Adrenal gland (tissue), 12 donors: ENCODE measurements around the gene UBA3. TPM values are rescaled to one million over a fixed set of nuclear protein-coding genes. Genes with fewer than 3 reads are reported as not detected.
A peak's percentile ranks its signal among the peaks of the same experiment; 100 is the strongest.

Experiments
- DNase-seq, 7 donors: peaks; one replicate each; pipeline ENCODE4 v3.0.0-alpha.2; 2019 to 2020
- H3K27ac ChIP-seq, 5 donors: fragments of 200-600 bp; sonication (generic) in 4 of 5; 1 replicate in 3 of 5; 2 replicates in 2 of 5; pipeline versions ENCODE4 v1.5.1 to v1.8.0; 2016 to 2020; ENCODE audit warnings: mild to moderate bottlenecking in 1 of 5
- H3K27me3 ChIP-seq: fragments of 200-600 bp; 2 replicates; pipeline ENCODE4 v1.8.0; 2021
- H3K36me3 ChIP-seq, 2 donors: fragments of 200-600 bp; replicated peaks in 1 of 2; 1 replicate in 1 of 2; 2 replicates in 1 of 2; pipeline versions ENCODE4 v1.5.1 to v1.8.0; 2018 to 2022
- H3K4me1 ChIP-seq, 2 donors: fragments of 200-600 bp; replicated peaks in 1 of 2; 1 replicate in 1 of 2; 2 replicates in 1 of 2; pipeline versions ENCODE4 v1.5.1 to v1.8.0; 2018 to 2021
- H3K4me3 ChIP-seq, 4 donors: fragments of 200-600 bp; sonication (generic) in 3 of 4; one replicate each; pipeline ENCODE4 v1.5.1; 2016 to 2018
- H3K9me3 ChIP-seq, 3 donors: fragments of 200-600 bp; sonication (generic) in 1 of 3; replicated peaks in 1 of 3; 1 replicate in 2 of 3; 2 replicates in 1 of 3; pipeline versions ENCODE4 v1.5.1 to v1.8.0; 2016 to 2021
- POLR2A ChIP-seq, 2 donors: fragments of 450-650 bp; IDR thresholded peaks; one replicate each; pipeline ENCODE4 v1.6.1; 2017; ENCODE audit warnings: antibody characterized with exemption in 2 of 2, mild to moderate bottlenecking in 2 of 2, moderate library complexity in 1 of 2
- WGBS, 4 donors: extraction: QIAGEN DNeasy Blood & Tissue Kit in 2 of 4; methylation state at CpG; one replicate each; pipeline versions ENCODE4 v1.1.5 to v1.1.7; 2013 to 2017; 5-methylcytosine and 5-hydroxymethylcytosine counted together
- intact Hi-C, 2 donors: fragments of 100-400 bp; cut with DNase I; formaldehyde crosslinking; loops; one replicate each; pipeline versions ENCODE4 v1.14.1 to v1.15.0; 2022 to 2023
- polyA plus RNA-seq, 3 donors: library from polyadenylated mRNA; stranded (reverse); fragments of 200-250 nt in 2 of 3; fragments of 350-450 nt in 1 of 3; fragmentation: Illumina TruSeq in 1 of 3; extraction: RNeasy Lipid Tissue Mini Kit (QIAGEN cat#74804) in 1 of 3; gene quantifications; one replicate each; pipeline ENCODE4 v1.2.3, GENCODE V29; 2013 to 2014
- total RNA-seq, 9 donors: library from RNA; depleted of rRNA in 4 of 9; stranded (reverse); fragments of >200 nt in 4 of 9; fragments of 120-200 nt in 1 of 9; fragmentation: NEBNext Ultra II Directional in 1 of 9; extraction: Animal tissue kit (Norgen Biotek cat#: 25700) in 1 of 9; gene quantifications; one replicate each; pipeline versions ENCODE4 v1.1.0 to v1.2.4, GENCODE V29; 2013 to 2023
- TF ChIP-seq, protein P1 (sequence below), 6 experiments: fragments of 450-650 bp in 4 of 6; fragments of 200-600 bp in 2 of 6; sonication (generic) in 1 of 6; IDR thresholded peaks; 1 replicate in 5 of 6; 2 replicates in 1 of 6; pipeline versions ENCODE4 v1.5.1 to v1.8.0; 2016 to 2021; ENCODE audit warnings: antibody characterized with exemption in 6 of 6, mild to moderate bottlenecking in 2 of 6, moderate library complexity in 1 of 6
- donor health status: healthy with polysubstance abuse.
- donor health status: Bipolar disorder and iron deficiency.
- donor health status: DM: yes; HTN: yes; CAD: no.
- donor health status: DM: no; HTN: no; CAD: no.
- donor health status: DM: no; HTN: no; CAD: no.
- donor health status: DM: yes; HTN: yes; CAD: no.

UBA3 gene
- total and polyA plus RNA-seq, 12 donors: 31.8 to 85.7 (median 61.5) TPM

DNA sequence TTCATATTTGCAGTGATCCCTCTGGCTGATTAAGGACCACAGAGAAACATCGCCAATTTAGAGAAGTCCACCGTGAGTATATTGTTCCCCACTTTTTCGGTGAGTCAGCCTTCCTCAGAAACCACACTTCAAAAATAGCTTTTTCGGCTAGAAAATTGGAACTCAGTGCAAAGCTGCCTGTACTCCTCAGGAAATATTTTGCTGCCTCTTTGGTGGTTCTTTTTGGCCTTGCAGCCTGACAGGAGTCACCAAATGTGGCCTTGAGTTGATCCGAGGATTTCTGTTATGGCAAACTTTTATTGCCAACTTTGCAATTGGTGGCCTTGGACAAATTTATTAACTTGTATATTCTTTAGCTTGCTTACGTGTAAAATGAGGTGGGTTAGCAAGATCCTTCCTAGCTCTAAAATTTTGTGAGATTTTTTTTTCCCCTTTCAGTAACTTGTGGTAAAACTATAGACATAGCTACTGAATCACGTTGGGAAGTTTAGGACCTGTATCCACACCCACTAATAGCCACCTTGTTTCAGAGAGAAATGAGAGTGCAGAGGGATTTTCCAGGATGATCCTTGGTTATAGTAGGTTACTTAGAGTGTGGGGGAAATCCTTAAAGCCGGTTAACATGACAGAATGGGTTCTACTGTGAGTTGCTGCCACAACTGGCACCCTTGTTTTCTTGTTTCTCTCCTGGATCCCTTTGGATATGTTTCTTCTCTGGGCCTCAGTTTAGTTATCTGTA, 14.5 kb upstream of the UBA3 start:
- intact Hi-C loops: no loop called here
- H3K4me1 ChIP-seq: peaks cover 59 to 87% of the 10 kb centered on the region in 2 donors
- 23 to 26% (median 24%) methylated on average over 8 of the region's 8 CpGs for WGBS, 4 donors

DNA sequence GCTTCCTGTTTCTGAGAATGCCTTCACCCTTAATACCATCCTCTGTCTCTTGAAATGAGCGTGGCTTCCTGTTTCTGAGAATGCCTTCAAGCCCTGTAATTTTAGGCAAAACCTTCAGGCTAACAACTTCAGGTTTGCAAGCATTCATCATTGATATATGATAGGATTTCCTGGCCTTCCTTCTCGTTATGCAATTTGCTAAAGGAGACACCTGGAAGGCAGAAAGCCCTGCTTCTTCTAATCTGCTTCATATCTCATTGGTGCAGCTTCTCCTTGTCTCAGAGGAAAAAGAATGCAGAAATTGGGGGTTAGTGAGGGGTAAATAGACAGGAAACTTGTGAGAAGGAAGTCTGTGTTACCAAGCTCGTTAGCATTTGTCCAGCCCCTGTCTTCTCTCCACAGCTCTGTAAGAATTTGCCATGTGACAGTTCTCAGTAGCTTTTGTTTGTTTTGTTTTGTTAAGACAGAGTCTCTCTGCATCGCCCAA, 11.9 kb upstream of the UBA3 start:
- H3K36me3 ChIP-seq: peaks cover 0 to 7% of the 10 kb centered on the region in 2 donors
- 32 to 44% (median 41%) methylated on average over 4 of the region's 4 CpGs for WGBS, 4 donors
- peak overlapping the region in 4 of 5 donors; percentile 48 to 85 (median 76) for H3K27ac ChIP-seq
- H3K4me3 ChIP-seq: no peak overlapping the region
- TF ChIP-seq, protein P1, sequence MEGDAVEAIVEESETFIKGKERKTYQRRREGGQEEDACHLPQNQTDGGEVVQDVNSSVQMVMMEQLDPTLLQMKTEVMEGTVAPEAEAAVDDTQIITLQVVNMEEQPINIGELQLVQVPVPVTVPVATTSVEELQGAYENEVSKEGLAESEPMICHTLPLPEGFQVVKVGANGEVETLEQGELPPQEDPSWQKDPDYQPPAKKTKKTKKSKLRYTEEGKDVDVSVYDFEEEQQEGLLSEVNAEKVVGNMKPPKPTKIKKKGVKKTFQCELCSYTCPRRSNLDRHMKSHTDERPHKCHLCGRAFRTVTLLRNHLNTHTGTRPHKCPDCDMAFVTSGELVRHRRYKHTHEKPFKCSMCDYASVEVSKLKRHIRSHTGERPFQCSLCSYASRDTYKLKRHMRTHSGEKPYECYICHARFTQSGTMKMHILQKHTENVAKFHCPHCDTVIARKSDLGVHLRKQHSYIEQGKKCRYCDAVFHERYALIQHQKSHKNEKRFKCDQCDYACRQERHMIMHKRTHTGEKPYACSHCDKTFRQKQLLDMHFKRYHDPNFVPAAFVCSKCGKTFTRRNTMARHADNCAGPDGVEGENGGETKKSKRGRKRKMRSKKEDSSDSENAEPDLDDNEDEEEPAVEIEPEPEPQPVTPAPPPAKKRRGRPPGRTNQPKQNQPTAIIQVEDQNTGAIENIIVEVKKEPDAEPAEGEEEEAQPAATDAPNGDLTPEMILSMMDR (IDR thresholded peaks at IDR 0.05): no peak
- no peak for TF ChIP-seq POLR2A (IDR thresholded peaks at IDR 0.05)
- intact Hi-C loops: no loop called here
- H3K4me1 ChIP-seq: peaks cover 83 to 100% of the 10 kb centered on the region in 2 donors
- no peaks in the 10 kb centered on the region for H3K27me3 ChIP-seq
- DNase-seq: peak in 1 of 7 donors; percentile 9
- no peaks in the 10 kb centered on the region for H3K9me3 ChIP-seq

More for the DNA sequence above, 14.5 kb upstream of the UBA3 start:
- peaks cover 0 to 7% of the 10 kb centered on the region in 2 donors for H3K36me3 ChIP-seq
- peak overlapping the region; percentile 43 to 85 (median 77) for H3K27ac ChIP-seq
- peak overlapping the region in 1 of 4 donors; percentile 6 for H3K4me3 ChIP-seq
- DNase-seq: peak in 3 of 7 donors; percentile 45 to 49 (median 45)
- no peaks in the 10 kb centered on the region for H3K9me3 ChIP-seq
- H3K27me3 ChIP-seq: no peaks in the 10 kb centered on the region
- no peak for TF ChIP-seq POLR2A (IDR thresholded peaks at IDR 0.05)
- TF ChIP-seq, protein P1 (IDR thresholded peaks at IDR 0.05): no peak

DNA sequence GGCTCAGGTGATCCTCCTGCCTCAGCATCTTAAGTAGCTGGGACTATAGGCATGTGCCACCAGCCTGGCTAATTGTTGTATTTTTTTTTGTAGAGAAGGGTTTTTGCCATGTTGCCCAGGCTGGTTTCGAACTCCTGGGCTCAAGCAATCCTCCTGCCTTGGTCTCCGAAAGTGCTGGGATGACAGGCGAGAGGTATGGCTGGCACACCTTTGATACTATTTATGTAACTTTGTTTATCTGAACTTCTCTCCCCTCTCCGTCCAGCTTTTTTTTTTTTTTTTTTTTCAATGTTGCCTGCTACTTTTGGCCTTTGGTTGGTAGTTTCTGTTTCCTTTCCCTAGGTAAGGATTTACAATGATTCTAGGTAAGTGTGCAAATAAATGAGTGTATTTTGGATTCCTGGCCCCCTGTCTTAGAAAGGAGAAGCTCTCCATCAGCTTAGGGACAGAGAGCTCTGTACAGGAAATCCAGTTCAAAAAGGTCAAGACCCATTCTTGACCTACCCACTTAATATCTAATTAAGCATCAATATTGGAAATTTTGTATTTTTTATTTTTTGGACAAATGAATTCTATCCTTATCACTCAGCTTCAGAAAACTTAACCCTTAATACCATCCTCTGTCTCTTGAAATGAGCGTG, 11.3 kb upstream of the UBA3 start:
- peak overlapping the region in 4 of 5 donors; percentile 48 to 77 (median 69) for H3K27ac ChIP-seq
- no peak for TF ChIP-seq POLR2A (IDR thresholded peaks at IDR 0.05)
- TF ChIP-seq, protein P1 (IDR thresholded peaks at IDR 0.05): no peak
- H3K27me3 ChIP-seq: no peaks in the 10 kb centered on the region
- intact Hi-C loops: no loop called here
- no peak for DNase-seq
- H3K4me1 ChIP-seq: peaks cover 86 to 100% of the 10 kb centered on the region in 2 donors
- peaks cover 0 to 7% of the 10 kb centered on the region in 2 donors for H3K36me3 ChIP-seq
- H3K9me3 ChIP-seq: no peaks in the 10 kb centered on the region
- no peak overlapping the region for H3K4me3 ChIP-seq
- 48 to 67% (median 48%) methylated on average over 4 to 5 of the region's 5 CpGs for WGBS, 4 donors

DNA sequence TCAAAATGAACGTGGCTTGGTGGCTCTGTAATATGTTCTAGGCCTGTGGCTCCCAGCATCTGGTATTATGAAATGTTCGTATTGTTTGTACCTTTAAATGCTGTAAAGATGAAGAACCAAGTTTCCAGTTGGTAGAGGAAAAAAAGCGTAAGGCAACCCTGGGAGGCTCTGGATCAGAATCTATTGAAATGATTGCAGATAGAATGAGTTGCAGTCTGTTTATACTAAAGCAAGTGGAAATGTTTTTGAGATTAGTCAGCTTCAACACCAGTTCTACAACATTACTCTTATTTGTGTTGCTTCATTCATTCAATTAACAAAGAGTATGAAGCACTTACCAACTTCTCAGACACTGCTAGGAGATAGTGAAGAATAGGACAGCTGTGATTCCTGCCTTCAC, 9.9 kb upstream of the UBA3 start:
- intact Hi-C loops: no loop called here
- Histone ChIP-seq H3K4me1 (peaks cover 72 to 86% of the 10 kb centered on the region in 2 donors), H3K4me3 (peak overlapping the region in 1 of 4 donors; percentile 15), H3K27me3 (no peaks in the 10 kb centered on the region), H3K36me3 (peaks cover 0 to 7% of the 10 kb centered on the region in 2 donors), H3K27ac (peak overlapping the region in 3 of 5 donors; percentile 38 to 66 (median 62)), H3K9me3 (no peaks in the 10 kb centered on the region)
- WGBS, 4 donors: 43 to 58% (median 51%) methylated on average over 3 of the region's 3 CpGs
- DNase-seq: no peak
- TF ChIP-seq POLR2A (IDR thresholded peaks at IDR 0.05): peak in 1 of 2 donors; percentile 36
- TF ChIP-seq, protein P1 (IDR thresholded peaks at IDR 0.05): no peak
